NB4 (cell line): ENCODE measurements around the gene DAD1.
"Not testable (repeated sequence)": the region's sequence is repeated elsewhere in the genome, so short reads cannot be mapped to it uniquely, and the experiment has no call there.

ENCODE experiments used
- DNase-seq: peaks from one replicate; pipeline ENCODE4 v3.0.0; 2010; ENCODE audit warnings: low read depth
- H3K4me3 ChIP-seq: one replicate; pipeline ENCODE4 v1.5.1; 2011; ENCODE audit warnings: mild to moderate bottlenecking, low read depth, low read length, moderate library complexity
- MYC ChIP-seq: IDR thresholded peaks from 2 replicates; pipeline ENCODE4 v1.6.1; 2011; ENCODE audit warnings: low read depth, low read length
- POLR2A ChIP-seq: IDR thresholded peaks from 2 replicates; pipeline ENCODE4 v1.6.1; 2011; ENCODE audit warnings: mild to moderate bottlenecking; ENCODE audit not compliant: insufficient read length; ENCODE audit errors: extremely low read depth
- TF ChIP-seq, protein P1 (sequence below): IDR thresholded peaks from 2 replicates; pipeline ENCODE4 v1.6.1; 2011; ENCODE audit warnings: low read depth, low read length
- TF ChIP-seq, protein P2 (sequence below): IDR thresholded peaks from one replicate; pipeline ENCODE4 v1.5.1; 2012; ENCODE audit warnings: low read depth, low read length

The DAD1 gene

DNA sequence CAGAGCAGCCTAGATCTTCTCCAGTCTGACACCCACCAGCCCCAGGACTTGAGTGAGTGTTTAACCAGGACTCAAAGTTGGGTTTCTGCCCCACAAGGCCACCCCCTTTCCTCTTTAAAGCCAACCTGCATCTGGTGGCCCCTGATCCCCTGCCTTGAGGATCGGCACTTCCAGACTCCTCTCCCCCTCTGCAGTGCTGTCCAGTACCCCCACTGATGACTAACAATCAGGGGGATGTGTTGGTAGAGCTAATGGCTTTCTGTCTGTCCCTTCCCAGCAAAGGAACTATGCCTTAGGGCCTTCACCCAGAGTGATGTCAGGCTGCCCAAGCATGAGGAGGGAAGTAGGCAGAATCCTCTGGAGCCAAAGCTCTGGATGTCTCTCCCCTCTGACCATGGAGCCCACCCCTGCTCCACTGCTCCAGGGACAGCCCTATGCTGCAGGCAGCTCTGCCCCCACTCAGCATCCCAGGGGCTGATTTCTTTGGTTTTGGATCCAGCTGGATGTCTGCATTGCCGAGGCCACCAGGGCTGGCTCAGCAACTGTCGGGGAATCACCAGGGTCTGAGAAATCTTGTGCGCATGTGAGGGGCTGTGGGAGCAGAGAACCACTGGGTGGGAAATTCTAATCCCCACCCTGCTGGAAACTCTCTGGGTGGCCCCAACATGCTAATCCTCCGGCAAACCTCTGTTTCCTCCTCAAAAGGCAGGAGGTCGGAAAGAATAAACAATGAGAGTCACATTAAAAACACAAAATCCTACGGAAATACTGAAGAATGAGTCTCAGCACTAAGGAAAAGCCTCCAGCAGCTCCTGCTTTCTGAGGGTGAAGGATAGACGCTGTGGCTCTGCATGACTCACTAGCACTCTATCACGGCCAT is 42.9 kb downstream of the DAD1 start:
- TF ChIP-seq, protein P1, sequence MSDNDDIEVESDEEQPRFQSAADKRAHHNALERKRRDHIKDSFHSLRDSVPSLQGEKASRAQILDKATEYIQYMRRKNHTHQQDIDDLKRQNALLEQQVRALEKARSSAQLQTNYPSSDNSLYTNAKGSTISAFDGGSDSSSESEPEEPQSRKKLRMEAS: no peak
- TF ChIP-seq MYC (no peak), POLR2A (no peak)
- TF ChIP-seq, protein P2, sequence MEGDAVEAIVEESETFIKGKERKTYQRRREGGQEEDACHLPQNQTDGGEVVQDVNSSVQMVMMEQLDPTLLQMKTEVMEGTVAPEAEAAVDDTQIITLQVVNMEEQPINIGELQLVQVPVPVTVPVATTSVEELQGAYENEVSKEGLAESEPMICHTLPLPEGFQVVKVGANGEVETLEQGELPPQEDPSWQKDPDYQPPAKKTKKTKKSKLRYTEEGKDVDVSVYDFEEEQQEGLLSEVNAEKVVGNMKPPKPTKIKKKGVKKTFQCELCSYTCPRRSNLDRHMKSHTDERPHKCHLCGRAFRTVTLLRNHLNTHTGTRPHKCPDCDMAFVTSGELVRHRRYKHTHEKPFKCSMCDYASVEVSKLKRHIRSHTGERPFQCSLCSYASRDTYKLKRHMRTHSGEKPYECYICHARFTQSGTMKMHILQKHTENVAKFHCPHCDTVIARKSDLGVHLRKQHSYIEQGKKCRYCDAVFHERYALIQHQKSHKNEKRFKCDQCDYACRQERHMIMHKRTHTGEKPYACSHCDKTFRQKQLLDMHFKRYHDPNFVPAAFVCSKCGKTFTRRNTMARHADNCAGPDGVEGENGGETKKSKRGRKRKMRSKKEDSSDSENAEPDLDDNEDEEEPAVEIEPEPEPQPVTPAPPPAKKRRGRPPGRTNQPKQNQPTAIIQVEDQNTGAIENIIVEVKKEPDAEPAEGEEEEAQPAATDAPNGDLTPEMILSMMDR: no peak
- no peak for DNase-seq
- no peak overlapping the region for H3K4me3 ChIP-seq

DNA sequence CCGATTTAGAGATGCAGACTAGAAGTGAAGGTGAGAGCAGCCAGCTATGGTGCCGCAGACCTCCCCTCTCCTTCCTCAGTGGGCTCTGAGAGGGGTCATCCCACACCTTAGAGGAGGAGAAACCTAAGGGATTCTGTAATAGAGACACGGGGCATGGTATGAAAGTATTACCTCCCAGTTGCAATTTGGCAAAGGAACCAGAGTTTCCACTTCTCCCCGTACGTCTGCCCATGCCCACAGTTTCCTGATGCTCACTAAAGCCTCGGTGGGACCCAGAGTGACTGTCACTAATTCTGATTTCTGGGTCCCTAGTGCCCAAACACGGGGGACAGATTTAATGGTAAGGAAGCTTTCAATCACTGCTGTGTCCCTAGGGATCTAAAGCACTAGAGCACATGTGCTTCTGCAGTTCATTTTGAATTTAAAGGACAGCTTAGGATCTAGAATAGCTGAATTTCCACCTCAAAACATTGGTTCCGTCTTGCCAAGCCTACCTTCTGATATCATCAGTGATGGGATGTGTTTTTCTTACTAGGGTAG is 44.1 kb downstream of the DAD1 start:
- no peak for DNase-seq
- TF ChIP-seq, protein P1: no peak
- TF ChIP-seq, protein P2: no peak
- no peak for TF ChIP-seq POLR2A
- no peak for TF ChIP-seq MYC
- H3K4me3 ChIP-seq: no peak overlapping the region

DNA sequence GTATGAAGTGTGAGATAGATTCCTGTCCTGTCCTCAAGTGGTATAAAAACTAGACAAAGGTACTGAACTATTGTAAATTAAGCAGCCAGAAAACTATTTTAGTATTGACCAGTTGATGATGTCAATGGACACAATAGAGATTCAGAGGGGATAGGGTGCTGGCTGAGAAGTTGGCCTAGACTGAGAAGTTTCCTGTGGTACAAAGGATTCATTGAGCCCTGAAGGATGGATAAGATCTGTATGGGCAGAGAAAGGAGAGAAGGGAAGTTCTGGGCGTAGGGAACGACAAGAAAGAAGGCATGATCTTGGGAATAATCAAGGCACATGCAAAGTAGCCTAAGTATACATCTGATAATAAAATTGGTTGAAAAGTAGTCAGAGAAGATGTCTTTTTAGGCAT is 44.6 kb downstream of the DAD1 start:
- no peak for DNase-seq
- TF ChIP-seq, protein P2: no peak
- no peak for TF ChIP-seq POLR2A
- no peak for TF ChIP-seq MYC
- TF ChIP-seq, protein P1: no peak
- H3K4me3 ChIP-seq: no peak overlapping the region

DNA sequence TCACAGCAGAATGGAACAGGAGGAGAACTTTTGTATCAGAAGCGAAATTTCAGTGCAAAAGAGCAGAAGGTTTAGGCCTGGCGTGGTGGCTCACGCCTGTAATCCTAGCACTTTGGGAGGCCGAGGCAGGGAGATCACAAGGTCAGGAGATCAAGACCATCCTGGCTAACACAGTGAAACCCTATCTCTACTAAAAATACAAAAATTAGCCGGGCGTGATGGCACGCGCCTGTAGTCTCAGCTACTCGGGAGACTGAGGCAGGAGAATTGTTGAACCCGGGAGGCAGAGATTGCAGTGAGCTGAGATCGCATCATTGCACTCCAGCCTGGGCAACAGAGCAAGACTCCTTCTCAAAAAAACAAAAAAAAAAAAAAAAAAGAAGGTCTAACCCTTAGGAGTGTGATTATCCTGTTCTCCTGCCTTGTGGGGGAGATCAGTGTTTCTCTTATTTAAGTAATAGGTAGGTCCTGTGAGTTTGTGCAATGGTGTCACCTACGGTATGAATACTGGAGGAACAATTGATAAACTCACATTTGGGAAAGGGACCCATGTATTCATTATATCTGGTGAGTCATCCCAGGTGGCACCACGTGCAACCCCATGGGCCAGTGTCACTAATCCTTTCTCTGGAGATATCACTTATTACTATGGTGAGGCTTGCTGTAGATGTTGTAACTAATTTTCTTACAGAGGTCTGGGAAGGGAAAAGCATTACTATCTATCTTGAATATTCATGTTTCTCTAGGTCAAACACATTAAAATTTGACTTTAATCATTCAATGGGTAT is 45.3 kb downstream of the DAD1 start:
- not testable (repeated sequence) for DNase-seq, H3K4me3 ChIP-seq

DNA sequence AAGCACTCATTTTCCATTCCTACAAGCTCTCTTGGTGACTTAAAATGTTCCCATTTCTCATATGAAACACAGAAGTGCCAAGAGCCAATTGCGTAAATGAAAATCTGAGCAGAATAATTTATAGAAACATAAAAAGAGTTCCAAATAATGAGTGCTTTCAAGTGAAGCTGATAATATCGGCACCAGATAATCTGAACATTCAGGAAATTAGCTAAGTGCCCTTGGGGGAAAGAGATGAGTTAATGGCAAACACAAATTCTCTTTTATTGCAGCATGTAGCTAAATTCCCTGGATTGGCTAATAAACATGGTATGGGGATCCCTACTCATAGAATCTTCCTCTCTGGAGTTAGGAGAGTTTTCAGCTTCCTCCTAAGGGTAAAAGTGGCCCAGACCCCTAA is 46.7 kb downstream of the DAD1 start:
- H3K4me3 ChIP-seq: no peak overlapping the region
- DNase-seq: no peak
- no peak for TF ChIP-seq MYC
- TF ChIP-seq, protein P2: no peak
- TF ChIP-seq POLR2A: no peak
- TF ChIP-seq, protein P1: no peak

DNA sequence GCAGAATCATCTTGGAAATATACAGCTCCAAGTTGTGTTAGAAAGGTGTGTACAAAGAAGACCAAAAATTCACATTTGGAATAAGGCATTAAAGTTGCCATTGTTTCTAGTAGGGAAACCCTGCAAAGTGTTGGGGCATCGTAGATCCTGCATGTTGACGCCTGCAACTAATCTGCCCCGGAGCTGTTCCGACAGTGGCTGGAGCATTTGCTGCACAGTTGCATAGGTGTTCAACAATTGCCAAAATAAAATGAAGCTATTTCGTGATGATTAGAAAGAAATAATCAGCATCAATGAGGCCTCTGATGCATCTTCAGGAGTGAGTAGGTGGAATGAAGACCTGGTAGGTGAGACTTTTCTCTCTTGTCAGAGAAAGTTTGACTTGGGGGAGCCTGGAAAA is 47.3 kb downstream of the DAD1 start:
- no peak overlapping the region for H3K4me3 ChIP-seq
- no peak for DNase-seq
- TF ChIP-seq, protein P2: no peak
- TF ChIP-seq, protein P1: no peak
- TF ChIP-seq POLR2A: no peak
- TF ChIP-seq MYC: no peak
